Activated T-helper 1 cell treated with Interleukin-2 at 50 U/mL for 16 hours (primary cell): ENCODE results near the gene SOAT2.
"Not testable (repeated sequence)": the region's sequence is repeated elsewhere in the genome, so short reads cannot be mapped to it uniquely, and the experiment has no call there.

ENCODE experiments used
- DNase-seq: peaks from one replicate; pipeline ENCODE4 v3.0.0-alpha.2; 2020; ENCODE audit warnings: low read depth

SOAT2 gene

DNA sequence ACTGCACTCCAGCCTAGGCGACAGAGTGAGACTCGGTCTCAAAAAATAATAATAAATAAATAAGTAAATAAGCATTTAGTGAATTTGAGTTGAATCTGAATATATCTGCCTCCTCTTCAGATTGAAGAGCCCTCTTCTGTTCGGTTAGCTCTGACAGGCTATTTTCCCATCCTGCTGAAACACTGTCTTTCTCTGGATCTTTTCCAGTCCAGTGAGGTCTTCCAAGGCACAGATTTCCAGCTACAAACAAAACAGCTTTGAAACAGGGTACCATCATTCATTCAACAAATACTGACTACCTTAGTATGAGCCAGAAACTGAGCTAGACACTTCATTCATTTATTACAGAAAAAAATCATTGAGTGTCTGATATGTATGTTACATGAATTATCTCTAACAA, 16.9 kb upstream of the SOAT2 start:
- no peak for DNase-seq

DNA sequence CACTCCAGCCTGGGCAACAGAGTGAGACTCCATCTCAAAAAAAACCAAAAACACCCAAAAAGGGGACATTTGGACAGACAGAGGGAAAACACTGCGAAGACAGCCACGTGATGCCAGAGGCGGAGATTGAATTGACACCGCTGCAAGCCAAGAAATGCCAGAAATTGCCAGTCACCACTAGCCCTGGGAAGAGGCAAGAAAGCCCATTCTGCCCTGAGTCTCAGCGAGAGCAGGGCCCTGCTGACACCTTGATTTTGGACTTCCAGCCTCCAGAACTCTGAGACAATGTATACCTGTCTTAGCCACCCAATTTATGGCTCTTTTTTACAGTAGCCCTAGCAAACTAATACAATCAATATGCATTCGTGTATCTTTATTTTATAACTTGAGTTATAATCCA, 13.2 kb upstream of the SOAT2 start:
- DNase-seq, result no peak

DNA sequence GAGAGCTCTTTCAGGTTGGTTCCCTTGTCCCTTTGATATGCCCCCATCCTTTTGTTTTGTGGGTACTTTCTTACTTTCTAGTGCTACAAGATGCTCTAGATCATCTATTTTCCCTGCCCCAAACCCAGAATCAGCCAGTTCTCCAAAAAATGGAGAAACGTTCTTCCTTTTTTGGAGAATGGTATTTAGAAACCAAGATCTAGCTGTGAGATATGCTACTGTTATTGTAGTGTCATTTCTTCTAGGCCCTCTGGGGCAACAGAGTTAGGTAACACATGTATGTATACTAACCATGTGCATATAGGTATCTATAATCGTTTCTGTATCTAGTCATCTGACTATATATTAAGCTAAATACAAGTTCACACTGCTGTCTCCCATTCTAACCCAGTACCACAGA, 12.7 kb upstream of the SOAT2 start:
- no peak for DNase-seq

DNA sequence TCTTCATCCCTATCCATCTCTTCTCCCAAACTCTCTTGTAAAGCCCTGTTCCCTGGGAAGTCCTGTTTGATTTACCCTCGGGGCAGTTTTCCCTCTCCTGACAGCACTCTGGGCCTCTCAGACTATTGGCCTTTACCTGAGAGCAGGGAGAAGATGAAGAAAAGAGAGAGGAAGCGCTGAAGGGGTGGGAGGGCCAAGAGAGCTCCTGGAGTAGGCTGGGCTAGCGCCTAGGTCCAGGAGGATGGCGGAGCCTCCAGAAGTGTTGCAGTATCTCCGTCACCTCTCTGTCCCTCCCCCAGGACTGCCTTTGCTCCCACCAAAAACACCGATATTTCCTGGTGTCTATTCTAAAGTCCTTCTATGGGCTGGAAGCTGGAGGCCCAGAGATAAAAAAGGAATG, 11.5 kb upstream of the SOAT2 start:
- no peak for DNase-seq

DNA sequence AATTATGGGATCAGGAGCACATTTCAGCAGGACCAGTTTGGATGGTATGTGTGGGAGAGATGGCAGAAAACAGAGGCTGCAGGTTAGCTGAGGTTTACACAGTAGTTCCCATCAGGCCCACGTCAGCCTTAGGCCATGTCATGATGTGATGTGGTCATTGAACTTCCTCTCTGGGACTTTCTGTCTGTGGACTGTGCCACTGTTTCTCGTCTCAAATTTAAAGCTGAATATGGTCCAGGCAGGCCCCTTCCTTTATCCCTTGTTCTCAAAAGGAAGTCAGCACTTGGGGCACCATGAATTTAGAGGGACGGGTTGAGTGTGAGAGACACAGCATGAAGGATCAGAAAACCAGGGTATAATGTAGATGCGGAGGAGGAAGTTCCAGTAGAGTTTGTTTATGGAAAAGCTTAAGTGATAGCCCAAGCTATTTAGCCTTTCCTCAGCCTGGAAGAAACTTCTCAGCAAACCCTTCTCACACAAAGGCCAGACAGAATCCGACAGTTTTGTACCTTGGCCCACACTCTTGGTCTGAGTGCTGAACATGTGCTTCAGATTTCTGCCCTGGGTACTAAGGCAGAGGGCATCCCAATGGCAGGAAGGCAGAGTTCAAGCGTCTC, 9.4 kb upstream of the SOAT2 start:
- no peak for DNase-seq

DNA sequence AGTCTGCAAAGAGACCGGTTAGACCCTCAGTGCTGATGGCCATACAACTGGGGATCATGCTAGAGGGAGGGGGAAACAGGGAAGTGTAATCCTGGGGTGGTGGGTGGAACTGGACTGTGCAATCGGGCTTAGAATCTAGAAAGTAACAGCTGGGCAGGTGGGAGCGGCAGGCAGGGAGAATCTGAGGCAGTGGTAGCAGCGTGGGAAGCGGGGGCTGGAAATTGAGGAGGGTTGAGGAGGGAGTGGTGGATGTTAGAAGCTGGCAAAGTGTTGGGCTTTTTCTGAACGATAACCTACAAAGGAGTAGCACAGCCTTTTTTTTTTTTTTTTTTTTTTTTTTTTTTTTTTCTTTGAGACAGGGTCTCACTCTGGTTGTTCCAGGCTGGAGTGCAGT, 8.9 kb upstream of the SOAT2 start:
- DNase-seq, result no peak

DNA sequence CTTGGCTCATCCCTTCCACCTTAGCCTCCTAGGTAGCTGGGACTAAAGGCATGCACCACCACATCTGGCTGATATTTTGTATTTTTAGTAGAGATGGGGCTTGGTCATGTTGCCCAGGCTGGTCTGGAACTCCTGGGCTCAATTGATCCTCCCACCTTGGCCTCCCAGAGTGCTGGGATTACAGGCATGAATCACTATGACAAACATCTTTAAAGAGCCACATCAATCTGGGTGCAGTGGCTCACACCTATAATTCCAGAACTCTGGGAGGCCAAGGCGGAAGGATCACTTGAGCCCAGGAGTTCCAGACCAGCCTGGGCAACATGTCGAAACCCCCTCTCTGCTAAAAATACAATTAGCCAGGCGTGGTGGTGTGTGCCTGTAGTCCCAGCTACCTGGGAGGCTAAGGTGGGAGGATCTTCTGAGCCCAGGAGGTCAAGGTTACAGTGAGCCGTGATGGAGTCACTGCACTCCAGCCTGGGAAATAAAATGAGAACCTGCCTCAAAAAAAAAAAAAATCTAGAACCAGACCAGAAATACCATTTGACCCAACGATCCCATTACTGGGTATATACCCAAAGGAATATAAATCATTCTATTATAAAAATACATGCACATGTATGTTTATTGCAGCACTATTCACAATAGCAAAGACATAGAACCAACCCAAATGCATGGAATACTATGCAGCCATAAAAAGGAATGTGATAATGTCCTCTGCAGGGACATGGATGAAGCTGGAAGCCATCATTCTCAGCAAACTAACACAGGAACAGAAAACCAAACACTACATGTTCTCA, 8.3 kb upstream of the SOAT2 start:
- DNase-seq, result not testable (repeated sequence)

DNA sequence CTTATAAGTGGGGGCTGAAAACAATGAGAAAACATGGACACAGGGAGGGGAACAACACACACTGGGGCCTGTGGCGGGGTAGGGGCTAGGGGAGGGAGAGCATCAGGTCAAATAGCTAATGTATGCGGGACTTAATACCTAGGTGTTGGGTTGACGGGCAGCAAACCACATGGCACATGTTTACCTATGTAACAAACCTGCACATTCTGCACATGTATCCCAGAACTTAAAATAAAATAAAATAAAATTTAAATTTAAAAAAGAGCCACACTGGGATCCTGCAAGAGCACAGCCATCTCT, 7.7 kb upstream of the SOAT2 start:
- DNase-seq, result not testable (repeated sequence)

DNA sequence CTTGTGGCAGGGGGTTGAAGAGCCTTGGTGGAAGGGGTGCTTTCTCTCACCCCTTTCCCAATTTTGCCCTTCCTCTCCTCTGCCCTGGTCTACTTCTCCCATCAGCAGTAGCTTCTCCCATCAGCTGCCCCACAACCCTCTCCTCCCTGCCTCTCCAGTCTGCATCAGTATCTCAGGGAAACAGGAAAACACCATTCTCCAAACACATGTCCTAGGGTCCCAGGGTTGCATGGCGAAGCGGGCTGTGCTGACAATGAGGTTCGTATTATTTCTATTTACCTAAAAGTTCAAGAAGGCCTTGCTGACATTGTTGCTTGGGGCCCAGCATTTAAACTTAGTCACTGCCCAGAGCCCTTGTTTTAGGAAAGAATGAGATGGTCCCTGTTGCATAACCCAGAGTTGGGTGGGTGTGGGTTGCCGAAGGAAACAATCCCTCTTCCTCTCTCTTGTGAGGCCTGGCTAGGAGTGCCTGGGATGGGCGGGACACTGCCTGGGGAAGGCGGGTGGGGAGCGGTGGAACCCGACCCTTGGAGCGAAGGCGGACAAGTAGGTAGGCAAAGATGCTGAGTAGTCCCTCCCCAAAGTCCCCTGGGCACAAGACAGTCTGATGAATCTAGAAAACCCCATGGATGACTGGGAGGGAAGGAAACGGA, 7.1 kb upstream of the SOAT2 start:
- DNase-seq, result no peak

DNA sequence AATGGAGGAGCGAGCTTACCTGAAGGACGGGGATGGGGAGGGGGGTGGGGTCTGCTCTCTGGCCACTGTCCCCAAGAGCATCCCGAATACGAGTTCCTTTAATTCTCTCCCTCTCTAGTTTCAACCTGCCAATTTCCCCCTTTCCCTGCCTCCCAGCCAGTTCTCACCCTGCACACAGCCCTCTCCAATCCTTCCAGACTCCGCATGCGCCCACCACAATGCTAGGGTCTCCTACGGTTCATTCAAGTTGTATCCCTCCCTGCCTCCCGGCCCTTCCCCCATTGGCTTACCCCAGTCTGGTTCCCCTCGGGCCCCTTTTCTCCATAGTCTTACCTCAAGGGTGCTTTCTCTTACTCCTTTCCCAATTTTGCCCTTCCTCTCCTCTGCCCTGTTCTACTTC, 6.5 kb upstream of the SOAT2 start:
- DNase-seq, result no peak

DNA sequence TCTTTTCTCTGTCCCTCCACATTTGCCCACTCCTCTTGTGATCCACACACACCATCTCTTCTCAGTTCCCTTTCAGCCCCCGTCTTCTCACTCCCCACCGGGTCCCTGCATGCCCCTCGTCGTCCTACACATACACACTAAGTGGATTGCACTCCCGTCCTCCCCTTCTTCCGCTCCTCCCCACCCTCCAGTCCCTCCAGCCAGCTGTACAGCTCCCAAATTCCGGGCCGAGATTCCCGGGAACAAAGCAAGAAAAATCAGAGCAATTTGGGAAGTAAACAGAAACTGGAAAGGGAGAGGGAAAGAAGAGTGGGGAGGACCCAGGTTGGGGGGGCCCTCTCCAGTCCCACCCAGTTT, 6.1 kb upstream of the SOAT2 start:
- DNase-seq, result no peak

DNA sequence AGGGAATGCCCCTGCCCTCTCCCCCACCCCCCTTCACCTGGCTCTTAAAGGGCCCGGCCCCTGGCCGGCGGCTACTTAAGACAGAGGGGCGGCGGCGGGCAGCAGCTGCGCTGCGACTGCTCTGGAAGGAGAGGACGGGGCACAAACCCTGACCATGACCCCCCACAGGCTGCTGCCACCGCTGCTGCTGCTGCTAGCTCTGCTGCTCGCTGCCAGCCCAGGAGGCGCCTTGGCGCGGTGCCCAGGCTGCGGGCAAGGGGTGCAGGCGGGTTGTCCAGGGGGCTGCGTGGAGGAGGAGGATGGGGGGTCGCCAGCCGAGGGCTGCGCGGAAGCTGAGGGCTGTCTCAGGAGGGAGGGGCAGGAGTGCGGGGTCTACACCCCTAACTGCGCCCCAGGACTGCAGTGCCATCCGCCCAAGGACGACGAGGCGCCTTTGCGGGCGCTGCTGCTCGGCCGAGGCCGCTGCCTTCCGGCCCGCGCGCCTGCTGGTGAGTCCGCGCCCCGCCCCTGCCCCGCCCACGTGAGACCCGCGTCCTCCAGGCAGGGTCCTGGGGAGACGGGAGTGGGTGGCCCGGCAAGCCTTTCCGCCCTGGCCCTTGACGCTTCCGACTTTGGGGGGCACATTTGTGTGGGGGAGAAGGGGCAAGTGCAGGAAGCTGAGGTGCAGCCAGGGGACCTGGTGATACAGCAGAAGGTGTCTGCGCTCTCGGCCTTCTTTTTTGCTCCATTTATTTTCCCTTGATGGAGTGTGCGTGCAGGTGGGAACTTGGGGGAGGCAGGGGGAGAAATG, 5.5 kb upstream of the SOAT2 start, which contains the start of gene IGFBP6:
Gene IGFBP6 (plus strand): TSS at position 104 of the 790 bp plus-strand sequence. CDS start 51 bp downstream, at position 155.
- DNase-seq, result peak; percentile 45

DNA sequence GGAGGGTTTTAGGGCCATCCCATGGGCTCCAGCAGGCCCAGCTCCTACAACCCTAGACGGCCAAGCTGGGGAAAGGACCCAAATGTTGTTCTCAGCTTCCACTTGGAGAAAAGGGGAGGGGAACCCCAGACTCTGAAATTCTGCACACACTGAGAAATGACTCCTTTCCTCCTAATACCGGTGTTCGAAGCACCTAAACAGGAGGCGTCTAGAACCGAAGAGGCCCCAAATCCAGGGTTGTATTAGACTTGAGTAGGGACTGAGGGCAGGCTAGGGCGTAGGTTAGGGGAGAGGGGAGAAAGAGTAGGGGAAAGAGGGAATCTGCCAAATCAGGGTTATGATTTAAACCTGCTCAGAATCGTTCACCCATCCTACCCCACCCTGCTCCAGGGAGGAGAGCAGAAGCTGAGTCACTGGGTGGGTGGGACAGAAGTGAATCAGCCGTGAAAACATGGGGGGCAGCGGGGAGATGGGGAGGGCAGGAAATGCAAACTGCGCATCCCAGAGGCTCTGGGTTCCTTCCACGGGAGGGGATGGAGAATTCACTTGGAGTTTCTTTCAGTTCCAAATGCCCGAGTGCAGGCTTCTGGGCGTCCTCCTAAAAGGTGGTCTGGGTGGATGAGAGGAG, 4.8 kb upstream of the SOAT2 start:
- DNase-seq, result no peak

DNA sequence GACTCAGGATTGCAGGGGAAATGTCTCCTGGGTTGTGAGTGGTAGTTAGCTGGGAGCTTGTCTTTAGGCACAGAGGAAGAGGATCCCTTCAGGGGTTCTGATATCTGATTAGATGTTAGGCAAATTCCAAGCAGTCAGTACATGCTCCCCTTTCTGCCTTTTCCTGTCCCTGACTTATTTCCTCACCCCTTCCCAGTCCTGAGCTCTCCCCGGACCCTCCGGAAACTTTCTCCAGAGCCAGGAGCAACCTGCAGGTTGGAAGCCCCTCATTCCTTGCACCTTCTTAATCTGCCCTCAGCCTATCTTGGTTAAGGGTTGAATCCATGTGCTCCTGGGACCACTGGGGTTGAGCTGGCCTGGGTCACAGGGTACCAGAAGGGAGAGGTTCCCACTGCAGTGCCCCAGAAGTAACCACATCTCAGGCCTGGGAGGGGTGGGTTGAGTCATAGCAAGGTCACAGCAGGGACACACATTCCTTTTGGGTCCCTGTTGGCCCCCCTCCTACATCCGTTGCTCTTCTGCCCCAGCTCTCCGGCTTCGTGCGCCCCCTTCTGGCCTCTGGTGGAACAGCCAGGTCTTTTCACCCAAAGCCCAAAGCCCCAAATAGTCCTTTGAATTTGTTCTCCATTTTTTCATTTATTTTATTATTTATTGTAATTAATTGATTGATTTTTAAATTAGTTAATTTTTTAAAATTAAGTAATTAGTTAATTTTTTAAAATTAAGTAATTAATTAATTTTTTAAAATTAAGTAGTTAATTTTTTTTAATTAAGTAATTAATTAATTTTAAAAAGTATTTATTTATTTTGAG, 4.0 kb upstream of the SOAT2 start:
- DNase-seq, result peak; percentile 80

DNA sequence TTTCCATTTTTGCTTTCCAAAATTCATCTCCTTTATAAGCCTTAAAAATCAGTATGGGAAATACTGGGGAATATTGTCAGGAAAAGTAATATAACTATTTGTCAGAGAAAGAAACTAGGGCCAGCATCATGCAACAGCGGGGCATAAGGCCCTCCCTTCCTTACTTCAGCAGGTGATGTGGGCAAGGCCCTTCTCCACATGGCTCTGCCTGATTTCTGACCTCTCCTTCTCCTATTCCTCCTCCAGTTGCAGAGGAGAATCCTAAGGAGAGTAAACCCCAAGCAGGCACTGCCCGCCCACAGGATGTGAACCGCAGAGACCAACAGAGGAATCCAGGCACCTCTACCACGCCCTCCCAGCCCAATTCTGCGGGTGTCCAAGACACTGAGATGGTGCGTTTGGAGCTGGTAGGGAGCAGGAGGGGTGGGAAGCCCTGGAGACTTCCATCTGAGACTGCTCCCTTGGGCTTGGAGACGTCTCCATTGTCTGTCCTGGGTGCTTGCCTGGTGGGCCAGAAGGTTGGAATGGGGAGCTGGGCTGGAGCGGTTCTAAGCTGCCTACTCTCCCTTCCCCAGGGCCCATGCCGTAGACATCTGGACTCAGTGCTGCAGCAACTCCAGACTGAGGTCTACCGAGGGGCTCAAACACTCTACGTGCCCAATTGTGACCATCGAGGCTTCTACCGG, 2.7 kb upstream of the SOAT2 start:
- no peak for DNase-seq

DNA sequence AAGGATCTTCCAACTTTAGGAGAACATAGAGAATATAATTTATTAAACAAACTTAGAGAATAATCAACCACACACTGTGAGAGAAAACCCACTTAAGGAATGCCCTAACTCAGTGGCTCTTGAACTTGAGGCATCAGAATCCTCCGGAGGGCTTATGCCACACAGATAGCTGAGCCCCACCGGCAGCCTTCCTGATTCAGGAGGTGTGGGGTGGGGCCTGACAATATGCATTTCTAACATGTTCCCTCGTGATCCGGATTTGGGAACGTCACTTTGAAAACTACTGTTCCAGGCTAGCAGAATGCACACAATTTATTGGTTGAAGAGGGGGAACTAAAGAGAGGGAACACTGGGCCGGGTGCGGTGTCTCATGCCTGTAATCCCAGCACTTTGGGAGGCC, 2.0 kb upstream of the SOAT2 start:
- DNase-seq, result no peak

DNA sequence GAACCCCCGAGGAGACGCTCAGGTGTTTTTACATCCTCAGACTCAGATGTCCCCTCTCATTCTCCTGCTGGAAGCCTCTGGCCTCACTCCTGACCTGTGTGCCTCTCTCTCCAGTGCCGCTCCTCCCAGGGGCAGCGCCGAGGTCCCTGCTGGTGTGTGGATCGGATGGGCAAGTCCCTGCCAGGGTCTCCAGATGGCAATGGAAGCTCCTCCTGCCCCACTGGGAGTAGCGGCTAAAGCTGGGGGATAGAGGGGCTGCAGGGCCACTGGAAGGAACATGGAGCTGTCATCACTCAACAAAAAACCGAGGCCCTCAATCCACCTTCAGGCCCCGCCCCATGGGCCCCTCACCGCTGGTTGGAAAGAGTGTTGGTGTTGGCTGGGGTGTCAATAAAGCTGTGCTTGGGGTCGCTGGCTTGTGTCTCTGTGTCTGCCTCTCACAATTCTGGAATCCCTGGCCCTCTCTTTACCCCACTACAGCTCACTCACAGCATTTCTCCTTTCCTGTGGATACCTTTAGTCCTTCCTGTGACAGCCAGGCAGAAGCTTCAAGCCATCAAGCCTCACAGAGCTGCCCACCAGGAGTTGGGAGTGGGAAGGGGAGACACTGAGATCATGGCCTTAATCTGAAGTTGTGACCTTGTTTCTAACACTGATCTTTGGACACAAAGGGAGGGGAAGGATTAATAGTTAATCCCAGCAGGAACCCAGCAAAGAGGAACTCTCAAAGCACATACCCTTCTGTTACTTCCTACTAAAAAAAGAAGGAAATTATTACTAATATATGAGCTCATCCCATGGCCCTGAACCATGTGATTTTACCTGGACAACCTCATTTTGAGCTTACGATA, 1.1 kb upstream of the SOAT2 start:
- DNase-seq, result no peak

DNA sequence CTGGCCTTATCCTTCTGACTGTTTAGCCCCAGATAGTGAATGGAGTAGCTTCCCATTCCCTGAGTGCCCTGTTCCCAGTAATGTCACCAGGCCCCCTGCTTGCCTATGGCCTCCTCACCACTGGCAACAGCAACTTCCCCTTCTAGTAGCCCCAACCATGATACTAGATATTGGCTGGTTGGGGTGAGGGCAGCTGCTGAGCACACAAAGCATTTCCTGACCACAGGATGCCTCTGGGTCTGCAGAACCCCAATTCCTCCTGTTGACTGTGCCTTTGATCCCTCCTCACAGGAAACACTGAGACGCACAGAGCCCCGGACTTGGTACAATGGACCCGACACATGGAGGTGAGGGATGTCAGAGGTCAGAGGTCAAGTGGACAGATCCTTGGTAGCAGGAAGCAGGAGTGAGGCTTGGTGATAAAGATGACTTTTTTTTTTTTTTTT, 597 bp downstream of the SOAT2 start:
- DNase-seq, result no peak

DNA sequence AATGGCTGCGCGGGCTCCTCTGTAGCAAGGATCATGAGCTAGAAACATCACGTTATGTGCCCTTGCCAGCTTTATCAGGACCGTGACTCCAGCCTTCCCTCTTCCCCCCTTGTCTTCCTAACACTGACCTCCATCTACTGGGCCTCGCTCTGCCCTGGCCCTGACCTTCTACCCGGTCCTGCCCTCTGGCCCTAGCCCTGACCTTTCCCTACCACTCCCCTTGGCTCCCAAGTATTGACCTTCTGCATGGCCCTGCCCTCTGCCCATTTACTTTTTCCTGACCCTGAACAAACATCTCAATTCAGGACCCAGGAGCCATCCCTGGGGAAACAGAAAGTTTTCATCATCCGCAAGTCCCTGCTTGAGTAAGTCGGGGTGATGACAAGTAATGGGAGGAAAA, 2.0 kb downstream of the SOAT2 start:
- no peak for DNase-seq
